Smooth muscle cell (in vitro differentiated cells): ENCODE results near the gene NPR2. TPM values are rescaled to one million over a fixed set of nuclear protein-coding genes. Genes with fewer than 3 reads are reported as not detected.

Experiments
- DNase-seq: peaks from one replicate; lab custom pipeline; 2025; ENCODE audit not compliant: unreplicated experiment; lab: John Stamatoyannopoulos, UW
- H2AFZ ChIP-seq: fragments of 200-600 bp; sonication (generic); 2 replicates; pipeline ENCODE4 v1.6.0; 2016; ENCODE audit warnings: antibody characterized with exemption, low read depth, mild to moderate bottlenecking
- H3F3A ChIP-seq: fragments of 200-600 bp; sonication (generic); 2 replicates; pipeline ENCODE4 v1.6.0; 2017; ENCODE audit warnings: antibody characterized with exemption, low read depth
- H3K27ac ChIP-seq: fragments of 200-600 bp; sonication (generic); 2 replicates; pipeline ENCODE4 v1.5.1; 2016; ENCODE audit warnings: low read depth, mild to moderate bottlenecking
- H3K27me3 ChIP-seq: fragments of 200-600 bp; sonication (generic); 2 replicates; pipeline ENCODE4 v1.6.1; 2016; ENCODE audit warnings: low read depth, mild to moderate bottlenecking
- H3K36me3 ChIP-seq: fragments of 200-600 bp; sonication (generic); 2 replicates; pipeline ENCODE4 v1.5.1; 2016; ENCODE audit warnings: low read depth
- H3K4me1 ChIP-seq: fragments of 200-600 bp; sonication (generic); 2 replicates; pipeline ENCODE4 v1.5.1; 2016; ENCODE audit warnings: low read depth
- H3K4me2 ChIP-seq: fragments of 200-600 bp; sonication (generic); 2 replicates; pipeline ENCODE4 v1.6.0; 2016; ENCODE audit warnings: mild to moderate bottlenecking
- H3K4me3 ChIP-seq: fragments of 200-600 bp; sonication (generic); 2 replicates; pipeline ENCODE4 v1.5.1; 2016; ENCODE audit warnings: mild to moderate bottlenecking
- H3K79me2 ChIP-seq: fragments of 200-600 bp; sonication (generic); 2 replicates; pipeline ENCODE4 v1.6.0; 2016; ENCODE audit warnings: low read depth, mild to moderate bottlenecking
- H3K9ac ChIP-seq: fragments of 200-600 bp; sonication (generic); 2 replicates; pipeline ENCODE4 v1.6.0; 2016; ENCODE audit warnings: low read depth
- H3K9me3 ChIP-seq: fragments of 200-600 bp; sonication (generic); replicated peaks from 2 replicates; pipeline ENCODE4 v1.5.1; 2016; ENCODE audit warnings: low read depth
- H4K20me1 ChIP-seq: fragments of 200-600 bp; sonication (generic); 2 replicates; pipeline ENCODE4 v1.6.0; 2016; ENCODE audit warnings: low read depth
- CTCF ChIP-seq: fragments of 200-600 bp; sonication (generic); IDR thresholded peaks from 2 replicates; pipeline ENCODE4 v1.5.1; 2017; ENCODE audit warnings: borderline replicate concordance, mild to moderate bottlenecking, antibody characterized with exemption; ENCODE audit not compliant: insufficient read depth, poor library complexity, severe bottlenecking
- WGBS: methylation state at CpG from one replicate; pipeline ENCODE4 v1.1.7; 2016; ENCODE audit warnings: low lambda C conversion rate; 5-methylcytosine and 5-hydroxymethylcytosine counted together
- polyA plus RNA-seq: library from polyadenylated mRNA; unstranded; fragments of >200 nt; fragmentation: Nextera tagmentation; extraction: Ambion mirVana; gene quantifications from 2 replicates; pipeline ENCODE4 v1.2.1, GENCODE V29; 2016
- total RNA-seq: library from RNA; depleted of rRNA; stranded (reverse); fragments of >200 nt; gene quantifications from 2 replicates; pipeline ENCODE4 v1.2.3, GENCODE V29; 2014

The NPR2 gene
- total and polyA plus RNA-seq, 2 experiments from 2014 or later, result 16.4 to 19.4 TPM

GRCh38 chr9:35816708-35817107 is 25.3 kb downstream of the NPR2 start:
- H3K36me3 ChIP-seq, result no peaks in the 10 kb centered on the region
- H3K4me1 ChIP-seq, result peaks cover 9% of the 10 kb centered on the region
- no peak overlapping the region for H3K27ac ChIP-seq
- H3F3A ChIP-seq, result peaks cover 3% of the 10 kb centered on the region
- H4K20me1 ChIP-seq, result no peaks in the 10 kb centered on the region
- no peak overlapping the region for H3K4me2 ChIP-seq
- peaks cover 3% of the 10 kb centered on the region for H3K27me3 ChIP-seq
- no peaks in the 10 kb centered on the region for H3K9me3 ChIP-seq
- H3K79me2 ChIP-seq, result no peaks in the 10 kb centered on the region
- no peak overlapping the region for H3K4me3 ChIP-seq
- no peak overlapping the region for H3K9ac ChIP-seq
- no peak for DNase-seq
- peak; percentile 8 for TF ChIP-seq CTCF
- 68% methylated on average over 1 of the region's 1 CpG for WGBS
- no peak overlapping the region for H2AFZ ChIP-seq

DNA sequence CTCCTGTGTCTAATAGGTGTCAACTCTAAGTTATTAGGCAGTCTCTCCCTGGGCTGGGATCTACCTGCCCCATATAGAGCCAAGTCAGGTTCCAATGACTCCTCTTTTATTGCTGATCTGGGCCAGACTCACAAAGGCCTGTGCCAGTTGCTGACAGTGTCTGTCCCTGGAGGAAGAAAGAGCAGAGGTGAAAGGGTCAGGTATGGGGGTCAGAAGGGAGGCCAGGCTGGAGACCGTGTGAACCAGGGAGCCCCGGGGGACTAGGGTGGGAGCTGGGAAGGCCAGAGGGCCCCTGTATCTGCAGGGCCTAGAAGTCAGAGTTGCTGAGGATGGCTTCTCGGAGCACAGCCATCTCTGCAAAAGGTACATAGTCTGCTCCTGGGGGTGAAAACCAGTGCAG is 26.9 kb downstream of the NPR2 start:
- peaks cover 3% of the 10 kb centered on the region for H3K27me3 ChIP-seq
- DNase-seq, result no peak

DNA sequence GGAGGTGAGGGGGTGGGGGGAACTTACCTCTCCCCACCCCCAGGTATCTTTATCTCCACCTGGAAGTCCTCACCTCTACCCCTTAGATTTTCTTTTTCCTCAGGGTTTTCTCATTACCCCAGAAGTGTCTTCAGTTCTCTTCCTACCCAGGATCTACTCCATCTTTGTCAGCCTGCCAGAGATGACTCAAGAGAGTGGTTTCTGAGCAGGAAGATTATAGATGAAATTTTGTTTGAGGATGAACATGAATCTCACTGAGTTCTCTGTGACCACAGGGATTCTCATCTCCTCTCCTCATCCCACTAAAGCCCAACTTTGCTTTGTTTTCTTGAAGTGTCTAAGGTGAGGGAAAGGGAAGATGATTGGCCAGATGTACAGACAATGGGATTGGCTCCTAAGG is 28.7 kb downstream of the NPR2 start:
- H3K4me1 ChIP-seq, result no peaks in the 10 kb centered on the region

More for the DNA sequence above, 26.9 kb downstream of the NPR2 start:
- no peaks in the 10 kb centered on the region for H3K79me2 ChIP-seq
- no peak for TF ChIP-seq CTCF
- no peaks in the 10 kb centered on the region for H3K36me3 ChIP-seq
- no peak overlapping the region for H2AFZ ChIP-seq
- H3K27ac ChIP-seq, result no peak overlapping the region
- no peak overlapping the region for H3K9ac ChIP-seq
- H3K4me1 ChIP-seq, result peaks cover 9% of the 10 kb centered on the region
- 82% methylated on average over 3 of the region's 3 CpGs for WGBS
- H4K20me1 ChIP-seq, result no peaks in the 10 kb centered on the region
- no peak overlapping the region for H3K4me3 ChIP-seq
- no peaks in the 10 kb centered on the region for H3F3A ChIP-seq
- H3K4me2 ChIP-seq, result no peak overlapping the region
- no peaks in the 10 kb centered on the region for H3K9me3 ChIP-seq

More for the DNA sequence above, 28.7 kb downstream of the NPR2 start:
- Histone ChIP-seq H3K36me3 (no peaks in the 10 kb centered on the region), H3F3A (no peaks in the 10 kb centered on the region), H3K79me2 (no peaks in the 10 kb centered on the region), H3K9me3 (no peaks in the 10 kb centered on the region), H3K27ac (no peak overlapping the region), H3K4me3 (no peak overlapping the region), H3K4me2 (no peak overlapping the region), H3K27me3 (peaks cover 3% of the 10 kb centered on the region), H3K9ac (no peak overlapping the region), H2AFZ (no peak overlapping the region), H4K20me1 (no peaks in the 10 kb centered on the region)
- no peak for DNase-seq
- TF ChIP-seq CTCF, result no peak
